Keratinocyte (primary cell): ENCODE results near the gene SEMA3D. TPM values are rescaled to one million over a fixed set of nuclear protein-coding genes. Genes with fewer than 3 reads are reported as not detected.
A peak's percentile ranks its signal among the peaks of the same experiment; 100 is the strongest.

ENCODE experiments used
- DNase-seq: peaks from one replicate; pipeline ENCODE4 v3.0.0-alpha.2; 2011; ENCODE audit warnings: low read depth, missing footprints, low spot score
- FAIRE-seq: peaks from 2 replicates; lab custom pipeline; 2011; peaks lifted over from hg19 to GRCh38; lab: Jason Lieb, UNC
- H2AFZ ChIP-seq: 2 replicates; pipeline ENCODE4 v1.6.0; 2012; ENCODE audit warnings: low read length, control low read depth, inconsistent platforms; ENCODE audit not compliant: control insufficient read depth
- H3K27ac ChIP-seq: 2 replicates; pipeline ENCODE4 v1.5.1; 2011; ENCODE audit warnings: low read length; ENCODE audit not compliant: control insufficient read depth, insufficient read depth
- H3K27me3 ChIP-seq: 3 replicates; pipeline ENCODE4 v1.6.0; 2011; ENCODE audit warnings: low read length; ENCODE audit not compliant: control insufficient read depth, insufficient read depth; ENCODE audit errors: extremely low read depth
- H3K36me3 ChIP-seq, 2 experiments: 2 replicates in 1 of 2; 3 replicates in 1 of 2; pipeline ENCODE4 v1.5.1; 2011; ENCODE audit warnings: low read length in 2 of 2, mild to moderate bottlenecking in 1 of 2; ENCODE audit not compliant: control insufficient read depth in 2 of 2, insufficient read depth in 2 of 2; ENCODE audit errors: extremely low read depth in 1 of 2
- H3K4me1 ChIP-seq: 3 replicates; pipeline ENCODE4 v1.5.1; 2011; ENCODE audit warnings: low read length; ENCODE audit not compliant: control insufficient read depth, insufficient read depth; ENCODE audit errors: extremely low read depth
- H3K4me2 ChIP-seq: 3 replicates; pipeline ENCODE4 v1.6.0; 2011; ENCODE audit warnings: low read depth, low read length; ENCODE audit not compliant: control insufficient read depth, insufficient read depth; ENCODE audit errors: extremely low read depth
- H3K4me3 ChIP-seq, 3 experiments: fragments of 200-600 bp in 1 of 3; sonication (generic) in 1 of 3; 2 replicates in 2 of 3; 3 replicates in 1 of 3; pipeline ENCODE4 v1.5.1; 2011 to 2016; ENCODE audit warnings: low read length in 3 of 3, mild to moderate bottlenecking in 3 of 3, control low read depth in 2 of 3, inconsistent platforms in 1 of 3, low read depth in 1 of 3, mixed read lengths in 1 of 3, mixed run types in 1 of 3, moderate library complexity in 1 of 3; ENCODE audit not compliant: control insufficient read depth in 2 of 3, insufficient read depth in 2 of 3; ENCODE audit errors: extremely low read depth in 1 of 3
- H3K79me2 ChIP-seq: 2 replicates; pipeline ENCODE4 v1.6.0; 2012; ENCODE audit warnings: low read length; ENCODE audit not compliant: control insufficient read depth, insufficient read depth
- H3K9ac ChIP-seq: 3 replicates; pipeline ENCODE4 v1.6.0; 2011; ENCODE audit warnings: low read length; ENCODE audit not compliant: control insufficient read depth, insufficient read depth; ENCODE audit errors: extremely low read depth
- H3K9me1 ChIP-seq: 3 replicates; pipeline ENCODE4 v1.6.0; 2011; ENCODE audit warnings: low read length; ENCODE audit not compliant: control insufficient read depth, insufficient read depth; ENCODE audit errors: extremely low read depth
- H3K9me3 ChIP-seq: 2 replicates; pipeline ENCODE4 v1.5.1; 2012; ENCODE audit warnings: low read depth, low read length; ENCODE audit not compliant: control insufficient read depth
- H4K20me1 ChIP-seq: 3 replicates; pipeline ENCODE4 v1.6.0; 2011; ENCODE audit warnings: low read length; ENCODE audit not compliant: control insufficient read depth, insufficient read depth; ENCODE audit errors: extremely low read depth
- CTCF ChIP-seq, 3 experiments: IDR thresholded peaks in 1 of 3; conservative IDR thresholded peaks in 1 of 3; optimal IDR thresholded peaks in 1 of 3; 2 replicates in 2 of 3; 3 replicates in 1 of 3; pipeline versions ENCODE3 to v1.5.1; 2011; ENCODE audit warnings: low read length in 3 of 3, mild to moderate bottlenecking in 3 of 3, moderate library complexity in 2 of 3, control low read depth in 1 of 3, inconsistent platforms in 1 of 3; ENCODE audit not compliant: insufficient read depth in 2 of 3; ENCODE audit errors: extremely low read depth in 1 of 3
- EZH2 ChIP-seq: IDR thresholded peaks from one replicate; pipeline ENCODE4 v1.6.1; 2012; ENCODE audit warnings: inconsistent platforms, mild to moderate bottlenecking, low read length, moderate library complexity
- dilution Hi-C: fragments of 300-500 bp; cut with MboI; formaldehyde crosslinking; loops from one replicate; pipeline ENCODE4 v1.7.0; 2020; ENCODE audit warnings: low sequenced_read_pairs; ENCODE audit not compliant: extremely low pct_ligation_motif_present
- polyA plus RNA-seq, 5 experiments: library from polyadenylated mRNA; depleted of rRNA in 3 of 5; stranded (reverse) in 3 of 5; stranded (forward) in 1 of 5; unstranded in 1 of 5; fragments of >200 nt; gene quantifications; 1 replicate in 1 of 5; 2 replicates in 3 of 5; 3 replicates in 1 of 5; pipeline versions ENCODE4 v1.2.1 to v1.2.3, GENCODE V29; 2011 to 2012; ENCODE audit warnings: missing spikeins in 2 of 5, low read depth in 1 of 5, low replicate concordance in 1 of 5

SEMA3D gene
- polyA plus RNA-seq, 1 donor (not counting 4 experiments of a cell fraction or from before 2014, with no cell fraction given): 5.2 TPM

DNA sequence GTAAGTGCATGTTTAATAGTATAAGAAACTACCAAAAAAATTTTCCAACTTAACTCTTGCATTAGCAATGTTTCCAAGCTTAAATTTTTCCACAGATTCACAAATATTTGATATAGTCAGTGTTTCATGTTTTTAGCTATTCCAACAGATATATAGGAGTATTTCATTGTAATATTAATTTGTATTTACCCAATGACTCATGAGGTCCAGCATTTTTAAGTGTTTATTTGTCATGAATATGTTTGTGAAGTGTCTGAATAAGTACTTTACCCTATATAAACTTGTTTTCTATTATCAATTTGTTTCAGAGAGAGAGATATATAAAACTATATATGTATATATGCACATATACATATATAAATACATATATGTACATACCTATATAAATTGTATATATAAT lies 71.0 kb downstream of the SEMA3D start:
- Histone ChIP-seq H3K4me3 (no peak overlapping the region), H3K9ac (no peak overlapping the region), H3K9me1 (no peaks in the 10 kb centered on the region), H3K27ac (peak overlapping the region; percentile 28), H3K9me3 (no peaks in the 10 kb centered on the region), H4K20me1 (no peaks in the 10 kb centered on the region), H3K4me2 (no peak overlapping the region), H3K36me3 (no peaks in the 10 kb centered on the region), H3K4me1 (peaks cover 21% of the 10 kb centered on the region), H3K27me3 (no peaks in the 10 kb centered on the region), H3K79me2 (no peaks in the 10 kb centered on the region), H2AFZ (no peak overlapping the region)
- FAIRE-seq (no peak), DNase-seq (no peak)
- TF ChIP-seq CTCF (optimal IDR thresholded peaks at IDR 0.05 in 1 of 3, IDR thresholded peaks at IDR 0.05 in 1 of 3, conservative IDR thresholded peaks at IDR 0.05 in 1 of 3; ENCODE audit: extremely low read depth in 1 of 3, insufficient read depth in 2 of 3, low read length in 3 of 3) (no peak), EZH2 (no peak)
- dilution Hi-C loops: no loop called here

DNA sequence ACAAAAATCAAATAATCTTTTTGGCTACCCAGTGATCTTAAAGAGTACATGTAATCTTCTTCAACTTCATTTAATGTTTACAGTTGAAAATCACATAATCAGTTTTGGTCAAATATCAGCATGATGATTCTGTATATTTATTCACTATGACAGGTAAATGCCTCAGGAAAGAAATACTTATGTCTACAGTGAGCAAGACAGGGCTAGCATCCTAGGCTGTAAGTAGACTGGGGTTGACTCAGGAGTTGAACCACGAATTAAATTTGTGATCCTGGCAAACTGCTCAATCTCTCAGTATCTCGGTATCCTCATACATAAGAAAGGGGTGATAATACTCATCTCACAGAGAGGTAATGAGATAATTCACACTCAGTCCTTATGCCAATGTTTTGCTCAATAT lies 71.8 kb downstream of the SEMA3D start:
- Histone ChIP-seq H3K36me3 (no peaks in the 10 kb centered on the region), H3K4me3 (peak overlapping the region in 1 of 3 experiments; percentile 32), H3K27ac (peak overlapping the region; percentile 28), H3K9me3 (no peaks in the 10 kb centered on the region), H3K9ac (no peak overlapping the region), H3K27me3 (no peaks in the 10 kb centered on the region), H3K9me1 (no peaks in the 10 kb centered on the region), H4K20me1 (no peaks in the 10 kb centered on the region), H2AFZ (peak overlapping the region; percentile 41), H3K4me2 (peak overlapping the region; percentile 66), H3K4me1 (peaks cover 21% of the 10 kb centered on the region), H3K79me2 (no peaks in the 10 kb centered on the region)
- FAIRE-seq (peak; percentile 88), DNase-seq (no peak)
- dilution Hi-C loops: no loop called here
- TF ChIP-seq CTCF (optimal IDR thresholded peaks at IDR 0.05 in 1 of 3, IDR thresholded peaks at IDR 0.05 in 1 of 3, conservative IDR thresholded peaks at IDR 0.05 in 1 of 3; ENCODE audit: extremely low read depth in 1 of 3, insufficient read depth in 2 of 3, low read length in 3 of 3) (no peak), EZH2 (no peak)
